Measurements from ENCODE around the gene RASL12. TPM values are rescaled to one million over a fixed set of nuclear protein-coding genes. Genes with fewer than 3 reads are reported as not detected.
"Not testable (repeated sequence)": the region's sequence is repeated elsewhere in the genome, so short reads cannot be mapped to it uniquely, and the experiment has no call there.

RASL12 gene
- polyA plus RNA-seq, 12 donors = 9.5 to 14.3 (median 11.6) TPM; not detected in 1

GRCh38 chr15:65094294-65094995, 26.7 kb upstream of the RASL12 start:
- no peak for DNase-seq

GRCh38 chr15:65093793-65094170, 26.0 kb upstream of the RASL12 start:
- not testable (repeated sequence) for DNase-seq

GRCh38 chr15:65092911-65093792, 25.4 kb upstream of the RASL12 start:
- DNase-seq = no peak

GRCh38 chr15:65091946-65092770, 24.4 kb upstream of the RASL12 start:
- DNase-seq = no peak

GRCh38 chr15:65089206-65089824, 21.5 kb upstream of the RASL12 start:
- DNase-seq = no peak

DNA sequence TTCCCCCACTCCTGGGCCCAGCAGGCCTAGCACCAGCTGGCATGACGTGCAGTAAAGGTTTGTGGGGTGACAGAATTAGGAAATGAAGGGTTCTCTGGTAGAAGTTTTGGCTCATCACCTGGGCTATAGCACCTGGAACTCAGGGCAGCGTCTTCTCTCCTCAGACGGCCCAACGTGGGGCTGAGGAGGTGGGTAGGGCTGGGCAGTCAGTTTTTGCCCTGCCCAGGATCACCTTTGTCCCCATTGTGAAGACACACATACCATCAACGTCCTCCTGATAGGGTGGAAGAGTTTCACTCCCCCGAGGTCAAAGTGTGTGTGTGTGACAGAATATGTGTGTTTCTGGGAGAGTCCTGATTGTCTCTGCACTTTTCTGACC, 20.8 kb upstream of the RASL12 start:
- DNase-seq = no peak

- DNase-seq = no peak
Observed at GRCh38 chr15:65087873-65088642, 20.3 kb upstream of the RASL12 start.

- DNase-seq = no peak
Observed at GRCh38 chr15:65087411-65087810, 19.6 kb upstream of the RASL12 start.

DNA sequence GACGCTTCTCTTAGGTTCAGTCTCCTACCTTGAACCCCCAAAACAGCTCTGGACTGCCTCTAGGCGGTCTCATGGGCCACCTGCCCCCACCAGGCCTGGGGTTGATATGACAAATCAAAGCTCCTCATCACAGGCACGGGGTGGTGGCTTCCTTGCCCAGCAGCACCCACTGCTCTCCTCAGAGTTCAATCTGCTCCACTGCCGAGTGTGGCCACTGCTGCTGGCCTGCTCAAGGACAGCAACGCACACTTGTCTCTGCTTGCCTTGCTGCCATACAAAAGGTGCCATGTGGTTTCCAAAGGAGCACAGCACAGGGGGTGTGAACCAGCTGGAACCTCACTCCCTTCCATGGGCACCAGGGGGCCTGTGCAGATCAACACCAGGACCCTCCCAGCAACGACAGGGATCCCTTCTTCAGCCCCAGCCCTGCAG, 18.9 kb upstream of the RASL12 start:
- no peak for DNase-seq

- no peak for DNase-seq
Observed at GRCh38 chr15:65085990-65086679, 18.3 kb upstream of the RASL12 start.

- DNase-seq = no peak
Observed at GRCh38 chr15:65085207-65085753, 17.5 kb upstream of the RASL12 start.

- no peak for DNase-seq
Observed at GRCh38 chr15:65084500-65085206, 16.9 kb upstream of the RASL12 start.

GRCh38 chr15:65083262-65083701, 15.5 kb upstream of the RASL12 start:
- DNase-seq = no peak

DNA sequence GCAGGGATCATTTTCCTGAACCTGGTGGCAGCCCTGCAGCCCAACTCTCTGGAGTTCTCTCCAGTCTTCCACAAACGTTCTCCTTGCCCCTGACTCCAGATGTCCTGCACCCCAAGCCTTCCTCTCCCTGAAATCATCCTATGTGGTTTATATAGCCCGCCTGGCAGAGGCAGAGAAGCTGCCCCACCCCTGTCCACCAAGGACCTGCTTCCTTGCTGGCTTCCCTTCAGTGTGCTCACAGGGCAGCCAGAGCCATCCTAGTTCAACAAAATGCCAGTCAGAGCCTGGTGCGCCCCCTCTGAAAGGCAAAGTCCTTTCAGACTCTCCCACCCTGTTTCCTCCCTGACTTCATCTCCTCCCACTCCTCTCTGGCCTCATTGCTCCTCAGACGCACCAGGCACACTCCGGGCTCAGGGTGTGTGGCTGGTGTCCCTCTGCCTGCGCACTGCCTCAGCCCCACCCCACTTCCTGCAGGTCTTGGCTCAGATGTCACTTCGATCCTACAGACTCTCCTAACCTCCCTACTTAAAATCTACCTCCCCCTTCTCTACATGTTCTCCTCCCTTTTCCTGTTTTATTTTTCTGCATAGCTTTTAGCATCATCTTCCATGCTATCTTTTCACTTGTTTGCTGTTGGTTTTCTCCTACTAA, 14.6 kb upstream of the RASL12 start:
- DNase-seq = no peak

DNA sequence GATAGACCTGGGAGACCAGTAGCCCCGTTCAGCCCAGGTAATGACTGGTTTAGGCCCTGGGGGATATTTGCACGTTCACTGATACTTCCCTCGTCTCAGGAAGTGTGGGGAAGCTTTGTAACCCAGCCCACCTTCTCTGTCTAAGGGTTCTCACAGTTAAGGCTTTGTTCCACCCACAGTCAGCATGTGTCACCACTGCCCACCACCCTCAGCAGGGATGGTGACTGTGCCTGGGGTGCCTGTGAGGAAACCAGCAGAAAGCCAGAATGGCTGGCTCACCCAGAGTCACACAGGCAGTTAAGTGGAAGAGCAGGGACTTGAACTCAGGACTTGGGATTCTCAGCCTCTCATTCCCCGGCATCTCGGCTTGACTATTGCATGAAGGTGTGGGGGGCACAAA, 14.0 kb upstream of the RASL12 start:
- no peak for DNase-seq

GRCh38 chr15:65081270-65081669, 13.5 kb upstream of the RASL12 start:
- no peak for DNase-seq

- no peak for DNase-seq
Observed at GRCh38 chr15:65079580-65079979, 11.8 kb upstream of the RASL12 start.

DNA sequence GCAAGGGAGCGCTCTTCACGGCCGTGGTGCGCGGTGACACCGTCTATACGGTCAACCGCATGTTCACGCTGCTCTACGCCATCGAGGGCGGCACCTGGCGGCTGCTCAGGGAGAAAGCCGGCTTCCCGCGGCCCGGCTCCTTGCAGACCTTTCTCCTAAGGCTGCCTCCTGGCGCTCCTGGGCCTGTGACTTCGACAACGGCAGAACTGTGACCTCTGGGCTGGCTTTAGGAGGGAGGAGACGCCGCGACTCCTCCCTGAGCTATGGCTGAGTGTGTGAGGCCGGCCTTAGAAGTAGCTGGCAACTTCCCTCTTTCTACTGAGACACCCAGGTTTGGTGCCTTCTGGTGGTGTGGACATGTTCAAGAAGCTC, 10.2 kb upstream of the RASL12 start:
- DNase-seq = peak; percentile 65

All from muscle of arm (tissue), 12 donors.